ENCODE data around the gene BAIAP2L1.

The BAIAP2L1 gene

GRCh38 chr7:98406827-98407226 is 5.9 kb upstream of the BAIAP2L1 start:
- no peak for TF ChIP-seq CTCF (conservative IDR thresholded peaks at IDR 0.05; ENCODE audit: low read depth, low read length)
- H3K4me3 ChIP-seq (ENCODE audit: low read length), result no peak overlapping the region
- no peak for DNase-seq (ENCODE audit: low read depth)

GRCh38 chr7:98404840-98405239 is 4.0 kb upstream of the BAIAP2L1 start:
- no peak overlapping the region for H3K4me3 ChIP-seq (ENCODE audit: low read length)
- TF ChIP-seq CTCF (conservative IDR thresholded peaks at IDR 0.05; ENCODE audit: low read depth, low read length), result no peak
- DNase-seq (ENCODE audit: low read depth), result no peak

GRCh38 chr7:98399890-98400541 is 874 bp downstream of the BAIAP2L1 start:
- no peak for TF ChIP-seq CTCF (conservative IDR thresholded peaks at IDR 0.05; ENCODE audit: low read depth, low read length)
- H3K4me3 ChIP-seq (ENCODE audit: low read length), result peak overlapping the region; percentile 62
- no peak for DNase-seq (ENCODE audit: low read depth)

- peak overlapping the region; percentile 62 for H3K4me3 ChIP-seq (ENCODE audit: low read length)
- TF ChIP-seq CTCF (conservative IDR thresholded peaks at IDR 0.05; ENCODE audit: low read depth, low read length), result no peak
- no peak for DNase-seq (ENCODE audit: low read depth)
These were observed 1.4 kb downstream of the BAIAP2L1 start for GRCh38 chr7:98399462-98399861.

GRCh38 chr7:98398567-98399372 is 2.1 kb downstream of the BAIAP2L1 start:
- DNase-seq (ENCODE audit: low read depth), result no peak
- no peak overlapping the region for H3K4me3 ChIP-seq (ENCODE audit: low read length)
- no peak for TF ChIP-seq CTCF (conservative IDR thresholded peaks at IDR 0.05; ENCODE audit: low read depth, low read length)

GRCh38 chr7:98396768-98397167 is 4.1 kb downstream of the BAIAP2L1 start:
- H3K4me3 ChIP-seq (ENCODE audit: low read length), result no peak overlapping the region
- no peak for DNase-seq (ENCODE audit: low read depth)
- no peak for TF ChIP-seq CTCF (conservative IDR thresholded peaks at IDR 0.05; ENCODE audit: low read depth, low read length)

- no peak for DNase-seq (ENCODE audit: low read depth)
- H3K4me3 ChIP-seq (ENCODE audit: low read length), result no peak overlapping the region
- TF ChIP-seq CTCF (conservative IDR thresholded peaks at IDR 0.05; ENCODE audit: low read depth, low read length), result no peak
These were observed 4.9 kb downstream of the BAIAP2L1 start for GRCh38 chr7:98395951-98396350.
